Endothelial cell of umbilical vein (primary cell): ENCODE measurements around the gene AK8. TPM values are rescaled to one million over a fixed set of nuclear protein-coding genes. Genes with fewer than 3 reads are reported as not detected.
A peak's percentile ranks its signal among the peaks of the same experiment; 100 is the strongest.

ENCODE experiments used
- BruUV-seq: library from RNA; stranded (reverse); fragments of 400-500 nt; replicated peaks from 2 replicates; lab custom pipeline; 2021; lab: Mats Ljungman, UMichigan
- CTCF ChIA-PET: fragments of 300-600, 350-600 bp; sonication (Branson Sonifier 250); formaldehyde crosslinking; loops from one replicate; lab custom pipeline; 2021; ENCODE audit warnings: antibody characterized with exemption, inconsistent platforms; lab: Charles Lee
- POLR2A ChIA-PET: fragments of 300-600, 350-600 bp; sonication (Branson Sonifier 250); formaldehyde crosslinking; loops from one replicate; lab custom pipeline; 2021; ENCODE audit warnings: antibody characterized with exemption, inconsistent platforms; lab: Charles Lee
- DNase-seq: peaks from one replicate; pipeline ENCODE4 v3.0.0-alpha.2; 2011; ENCODE audit warnings: low read depth, low spot score
- FAIRE-seq: peaks from 2 replicates; lab custom pipeline; 2011; peaks lifted over from hg19 to GRCh38; lab: Jason Lieb, UNC
- H2AFZ ChIP-seq: 2 replicates; pipeline ENCODE4 v1.6.0; 2012; ENCODE audit warnings: low read depth, low read length, control low read depth, inconsistent platforms
- H3K27ac ChIP-seq: 2 replicates; pipeline ENCODE4 v1.5.1; 2011; ENCODE audit warnings: low read depth, mild to moderate bottlenecking, control low read depth, low read length, moderate library complexity; ENCODE audit not compliant: insufficient read depth
- H3K27me3 ChIP-seq, 2 experiments: 2 replicates each; pipeline versions ENCODE4 v1.6.0 to v1.6.1; 2011; ENCODE audit warnings: low read length in 2 of 2, mixed read lengths in 1 of 2; ENCODE audit not compliant: control insufficient read depth in 2 of 2, insufficient read depth in 2 of 2
- H3K36me3 ChIP-seq, 2 experiments: 2 replicates in 1 of 2; 3 replicates in 1 of 2; pipeline ENCODE4 v1.5.1; 2011; ENCODE audit warnings: low read length in 2 of 2, mild to moderate bottlenecking in 1 of 2, moderate library complexity in 1 of 2; ENCODE audit not compliant: control insufficient read depth in 2 of 2, insufficient read depth in 2 of 2; ENCODE audit errors: extremely low read depth in 1 of 2
- H3K4me1 ChIP-seq: 3 replicates; pipeline ENCODE4 v1.5.1; 2011; ENCODE audit warnings: mild to moderate bottlenecking, low read length; ENCODE audit not compliant: control insufficient read depth, insufficient read depth; ENCODE audit errors: extremely low read depth
- H3K4me2 ChIP-seq: 2 replicates; pipeline ENCODE4 v1.6.1; 2011; ENCODE audit warnings: low read length, control low read depth, mixed read lengths; ENCODE audit not compliant: insufficient read depth
- H3K4me3 ChIP-seq, 3 experiments: fragments of 200-600 bp in 1 of 3; sonication (generic), shearing (Covaris generic) in 1 of 3; replicated peaks in 1 of 3; 2 replicates each; pipeline ENCODE4 v1.5.1; 2011 to 2016; ENCODE audit warnings: control low read depth in 3 of 3, low read length in 3 of 3, mild to moderate bottlenecking in 2 of 3, inconsistent platforms in 1 of 3, low read depth in 1 of 3, moderate library complexity in 1 of 3; ENCODE audit not compliant: insufficient read depth in 1 of 3
- H3K79me2 ChIP-seq: 2 replicates; pipeline ENCODE4 v1.6.0; 2012; ENCODE audit warnings: low read length, inconsistent platforms; ENCODE audit not compliant: control insufficient read depth, insufficient read depth
- H3K9ac ChIP-seq: replicated peaks from 2 replicates; pipeline ENCODE3; 2011; ENCODE audit warnings: low read length, control low read depth; ENCODE audit not compliant: insufficient read depth; ENCODE audit errors: extremely low read depth
- H3K9me1 ChIP-seq: replicated peaks from 3 replicates; pipeline ENCODE4 v1.6.0; 2011; ENCODE audit warnings: mild to moderate bottlenecking, low read length; ENCODE audit not compliant: control insufficient read depth, insufficient read depth; ENCODE audit errors: extremely low read depth
- H3K9me3 ChIP-seq: replicated peaks from 2 replicates; pipeline ENCODE4 v1.5.1; 2012; ENCODE audit warnings: low read length, inconsistent platforms; ENCODE audit not compliant: control insufficient read depth, insufficient read depth
- H4K20me1 ChIP-seq: replicated peaks from 2 replicates; pipeline ENCODE3; 2011; ENCODE audit warnings: mild to moderate bottlenecking, low read length; ENCODE audit not compliant: control insufficient read depth, insufficient read depth; ENCODE audit errors: extremely low read depth
- MYC ChIP-seq: IDR thresholded peaks from one replicate; pipeline ENCODE4 v1.6.1; 2011; ENCODE audit warnings: mild to moderate bottlenecking, low read depth, low read length
- dilution Hi-C: fragments of 300-500 bp; cut with MboI; formaldehyde crosslinking; loops from one replicate; pipeline ENCODE4 v1.15.0; 2019; ENCODE audit warnings: low sequenced_read_pairs; ENCODE audit not compliant: extremely low pct_ligation_motif_present
- intact Hi-C: fragments of 100-400 bp; cut with micrococcal nuclease; formaldehyde crosslinking; loops from one replicate; pipeline ENCODE4 v1.10.0; 2022
- polyA plus RNA-seq, 4 experiments: library from polyadenylated mRNA; depleted of rRNA in 3 of 4; stranded (reverse) in 3 of 4; unstranded in 1 of 4; fragments of >200 nt; gene quantifications; 2 replicates each; pipeline versions ENCODE4 v1.2.1 to v1.2.3, GENCODE V29; 2011 to 2012; ENCODE audit warnings: missing spikeins in 1 of 4
- total RNA-seq: library from RNA; stranded (reverse); gene quantifications from 2 replicates; pipeline ENCODE4 v1.2.3, GENCODE V29; 2021
- TF ChIP-seq, protein P1 (sequence below): IDR thresholded peaks from 2 replicates; pipeline ENCODE4 v1.6.1; 2011; ENCODE audit not compliant: insufficient read depth, insufficient read length
- TF ChIP-seq, protein P2 (sequence below), 2 donors: IDR thresholded peaks; 1 replicate in 1 of 2; 2 replicates in 1 of 2; pipeline ENCODE4 v1.5.1; 2011; ENCODE audit warnings: low read length in 2 of 2, mild to moderate bottlenecking in 2 of 2, moderate library complexity in 2 of 2, control low read depth in 1 of 2, inconsistent platforms in 1 of 2, low read depth in 1 of 2; ENCODE audit not compliant: insufficient read depth in 1 of 2; ENCODE audit errors: extremely low read depth in 1 of 2

The AK8 gene
- total and polyA plus RNA-seq, 2 donors (not counting 3 experiments of a cell fraction or from before 2014, with no cell fraction given): 0.06 TPM; not detected in 1

DNA sequence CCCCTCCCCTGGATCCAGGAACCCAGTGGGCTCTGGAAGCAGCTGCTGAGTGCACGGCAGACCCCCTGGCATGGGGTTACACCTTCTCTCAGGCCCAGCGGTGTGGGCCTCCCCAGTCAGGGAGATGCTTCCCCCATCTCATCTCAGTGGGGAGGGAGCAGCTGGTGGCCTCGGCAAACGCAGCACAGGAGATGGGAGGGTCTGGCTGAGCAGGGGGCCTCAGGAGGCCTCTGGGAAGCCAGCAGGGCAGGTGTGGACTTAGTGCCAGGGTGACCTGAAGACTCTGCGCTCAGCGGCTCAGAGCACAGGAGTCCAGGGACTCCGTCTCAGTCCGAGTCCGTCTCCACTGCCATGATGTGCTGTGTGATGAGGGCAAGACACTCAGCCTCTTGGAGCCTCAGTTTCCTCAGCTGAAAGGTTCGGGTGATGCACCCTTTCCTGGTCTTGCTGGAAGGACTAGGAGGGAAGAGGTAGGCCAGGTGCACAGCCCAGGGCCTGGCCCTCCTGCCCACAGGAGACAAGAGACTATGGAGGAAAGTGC is 107.2 kb downstream of the AK8 start:
- H3K79me2 ChIP-seq: no peaks in the 10 kb centered on the region
- no peak for TF ChIP-seq MYC
- TF ChIP-seq, protein P1, sequence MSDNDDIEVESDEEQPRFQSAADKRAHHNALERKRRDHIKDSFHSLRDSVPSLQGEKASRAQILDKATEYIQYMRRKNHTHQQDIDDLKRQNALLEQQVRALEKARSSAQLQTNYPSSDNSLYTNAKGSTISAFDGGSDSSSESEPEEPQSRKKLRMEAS: no peak
- TF ChIP-seq, protein P2, sequence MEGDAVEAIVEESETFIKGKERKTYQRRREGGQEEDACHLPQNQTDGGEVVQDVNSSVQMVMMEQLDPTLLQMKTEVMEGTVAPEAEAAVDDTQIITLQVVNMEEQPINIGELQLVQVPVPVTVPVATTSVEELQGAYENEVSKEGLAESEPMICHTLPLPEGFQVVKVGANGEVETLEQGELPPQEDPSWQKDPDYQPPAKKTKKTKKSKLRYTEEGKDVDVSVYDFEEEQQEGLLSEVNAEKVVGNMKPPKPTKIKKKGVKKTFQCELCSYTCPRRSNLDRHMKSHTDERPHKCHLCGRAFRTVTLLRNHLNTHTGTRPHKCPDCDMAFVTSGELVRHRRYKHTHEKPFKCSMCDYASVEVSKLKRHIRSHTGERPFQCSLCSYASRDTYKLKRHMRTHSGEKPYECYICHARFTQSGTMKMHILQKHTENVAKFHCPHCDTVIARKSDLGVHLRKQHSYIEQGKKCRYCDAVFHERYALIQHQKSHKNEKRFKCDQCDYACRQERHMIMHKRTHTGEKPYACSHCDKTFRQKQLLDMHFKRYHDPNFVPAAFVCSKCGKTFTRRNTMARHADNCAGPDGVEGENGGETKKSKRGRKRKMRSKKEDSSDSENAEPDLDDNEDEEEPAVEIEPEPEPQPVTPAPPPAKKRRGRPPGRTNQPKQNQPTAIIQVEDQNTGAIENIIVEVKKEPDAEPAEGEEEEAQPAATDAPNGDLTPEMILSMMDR (IDR thresholded peaks at IDR 0.05; ENCODE audit: extremely low read depth in 1 of 2, insufficient read depth in 1 of 2, low read depth in 1 of 2, low read length in 2 of 2): no peak
- H3K9me3 ChIP-seq: no peaks in the 10 kb centered on the region
- BruUV-seq: no TSS peak
- intact Hi-C loops (loop anchor here (1.0 to 10.0 kb wide), 2 partner anchors 29 to 96 kb away; partner anchors contain the start of gene GTF3C4), dilution Hi-C loops (no loop called here)
- H2AFZ ChIP-seq: peak overlapping the region; percentile 97
- FAIRE-seq: no peak
- peaks cover 0 to 8% of the 10 kb centered on the region in 2 experiments for H3K27me3 ChIP-seq
- H4K20me1 ChIP-seq: no peaks in the 10 kb centered on the region
- H3K4me1 ChIP-seq: peaks cover 3% of the 10 kb centered on the region
- ChIA-PET POLR2A (no interaction called here), CTCF (no interaction called here)
- H3K9ac ChIP-seq: no peak overlapping the region
- no peak for DNase-seq
- H3K36me3 ChIP-seq: no peaks in the 10 kb centered on the region
- H3K27ac ChIP-seq: no peak overlapping the region
- H3K4me3 ChIP-seq: peak overlapping the region in 1 of 3 experiments; percentile 95
- H3K9me1 ChIP-seq: no peaks in the 10 kb centered on the region
- H3K4me2 ChIP-seq: peak overlapping the region; percentile 27
